ENCODE data around the gene CABLES1.

The CABLES1 gene

DNA sequence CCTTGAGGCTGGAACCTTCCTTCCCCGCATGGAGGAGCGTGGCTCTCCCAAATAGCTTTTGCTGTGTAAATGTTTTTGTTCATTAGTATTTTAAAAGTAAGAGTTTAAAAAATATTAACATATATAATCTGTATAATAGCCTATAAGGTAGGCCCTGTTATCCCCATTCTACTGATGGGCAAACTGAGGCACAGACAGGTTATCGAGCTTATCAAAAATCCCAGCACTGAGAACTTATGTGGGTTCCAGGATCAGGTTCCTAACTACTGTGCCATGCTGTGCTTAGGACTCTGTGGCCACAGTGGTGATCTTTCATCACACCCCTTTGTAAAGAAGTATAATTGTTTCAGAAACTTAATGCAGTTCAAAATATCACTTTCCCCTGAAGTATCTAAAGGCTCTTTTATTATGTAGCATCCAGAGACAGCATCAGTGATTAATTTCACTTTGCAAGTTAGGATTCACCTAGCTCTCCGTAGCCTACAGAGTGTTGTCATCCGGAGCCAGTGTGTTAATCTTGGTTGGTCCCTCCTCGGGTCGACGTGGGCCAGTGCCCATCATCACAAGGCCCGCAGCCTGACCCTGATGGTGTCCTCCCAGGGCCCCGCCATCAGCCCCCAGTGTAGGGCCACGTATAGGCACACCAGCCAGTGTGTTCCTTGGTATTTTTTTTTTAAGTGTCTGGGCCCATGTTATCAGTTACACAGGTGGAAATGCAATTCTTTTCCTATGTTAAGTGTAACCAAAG, 28.7 kb downstream of the CABLES1 start:
- no peak overlapping the region for H3K14ac ChIP-seq (ENCODE audit: low read length in 2 of 2)
- no peak overlapping the region for H2AK5ac ChIP-seq (ENCODE audit: low read length, severe bottlenecking)
- no peak overlapping the region for H4K91ac ChIP-seq (ENCODE audit: low read length)
- WGBS, result 90% methylated on average over 9 of the region's 11 CpGs
- no peak overlapping the region for H3K23ac ChIP-seq (ENCODE audit: low read length in 2 of 2)
- no peak overlapping the region for H3K27ac ChIP-seq (ENCODE audit: low read length, poor library complexity, severe bottlenecking)
- DNase-seq, result no peak
- no peak overlapping the region for H2BK5ac ChIP-seq (ENCODE audit: low read depth, low read length, poor library complexity, severe bottlenecking)
- peaks cover 13% of the 10 kb centered on the region for H3K4me1 ChIP-seq (ENCODE audit: control insufficient read depth, insufficient read depth, low read depth, low read length)
- peaks cover 22% of the 10 kb centered on the region for H3K79me1 ChIP-seq (replicated peaks; ENCODE audit: low read length, poor library complexity, severe bottlenecking)
- no peak overlapping the region for H3K9ac ChIP-seq (ENCODE audit: low read length)
- H3K4me3 ChIP-seq (ENCODE audit: insufficient read depth in 1 of 2, low read depth in 1 of 2, low read length in 2 of 2), result no peak overlapping the region
- H3K18ac ChIP-seq (ENCODE audit: low read depth in 1 of 2, low read length in 2 of 2), result no peak overlapping the region
- no peak overlapping the region for H3K4me2 ChIP-seq (ENCODE audit: low read length, poor library complexity, severe bottlenecking)
- no peak overlapping the region for H2BK12ac ChIP-seq (ENCODE audit: low read length in 2 of 2)
- H2BK15ac ChIP-seq (ENCODE audit: low read depth, poor library complexity, severe bottlenecking), result no peak overlapping the region
- peaks cover 4% of the 10 kb centered on the region in 2 experiments for H3K36me3 ChIP-seq (ENCODE audit: control insufficient read depth in 1 of 2, insufficient read depth in 2 of 2, low read depth in 1 of 2, low read length in 2 of 2)
- H3K4ac ChIP-seq (ENCODE audit: low read depth in 1 of 2, low read length in 2 of 2), result no peak overlapping the region
- no peaks in the 10 kb centered on the region for H3K9me3 ChIP-seq (ENCODE audit: control insufficient read depth, low read length)
- H3K27me3 ChIP-seq (ENCODE audit: control insufficient read depth in 1 of 2, insufficient read depth in 1 of 2, low read length in 2 of 2), result no peaks in the 10 kb centered on the region
- H4K8ac ChIP-seq (ENCODE audit: low read length), result no peak overlapping the region
- no peak overlapping the region for H2BK120ac ChIP-seq (ENCODE audit: low read depth, low read length)
- H2AFZ ChIP-seq (ENCODE audit: low read depth, low read length), result no peak overlapping the region

GRCh38 chr18:23165271-23166068, 30.2 kb downstream of the CABLES1 start:
- H2BK120ac ChIP-seq (ENCODE audit: low read depth, low read length), result no peak overlapping the region
- no peak overlapping the region for H3K18ac ChIP-seq (ENCODE audit: low read depth in 1 of 2, low read length in 2 of 2)
- no peak overlapping the region for H3K27ac ChIP-seq (ENCODE audit: low read length, poor library complexity, severe bottlenecking)
- no peak for DNase-seq
- no peak overlapping the region for H4K91ac ChIP-seq (ENCODE audit: low read length)
- H2BK15ac ChIP-seq (ENCODE audit: low read depth, poor library complexity, severe bottlenecking), result no peak overlapping the region
- H4K8ac ChIP-seq (ENCODE audit: low read length), result no peak overlapping the region
- H2BK5ac ChIP-seq (ENCODE audit: low read depth, low read length, poor library complexity, severe bottlenecking), result no peak overlapping the region
- H3K4me3 ChIP-seq (ENCODE audit: insufficient read depth in 1 of 2, low read depth in 1 of 2, low read length in 2 of 2), result no peak overlapping the region
- H2AK5ac ChIP-seq (ENCODE audit: low read length, severe bottlenecking), result no peak overlapping the region
- H3K9me3 ChIP-seq (ENCODE audit: control insufficient read depth, low read length), result no peaks in the 10 kb centered on the region
- peaks cover 34% of the 10 kb centered on the region for H3K79me1 ChIP-seq (replicated peaks; ENCODE audit: low read length, poor library complexity, severe bottlenecking)
- no peaks in the 10 kb centered on the region for H3K27me3 ChIP-seq (ENCODE audit: control insufficient read depth in 1 of 2, insufficient read depth in 1 of 2, low read length in 2 of 2)
- no peak overlapping the region for H3K4me2 ChIP-seq (ENCODE audit: low read length, poor library complexity, severe bottlenecking)
- peaks cover 4% of the 10 kb centered on the region in 2 experiments for H3K36me3 ChIP-seq (ENCODE audit: control insufficient read depth in 1 of 2, insufficient read depth in 2 of 2, low read depth in 1 of 2, low read length in 2 of 2)
- 96% methylated on average over 7 of the region's 9 CpGs for WGBS
- H3K4me1 ChIP-seq (ENCODE audit: control insufficient read depth, insufficient read depth, low read depth, low read length), result peaks cover 7% of the 10 kb centered on the region
- no peak overlapping the region for H2BK12ac ChIP-seq (ENCODE audit: low read length in 2 of 2)
- no peak overlapping the region for H2AFZ ChIP-seq (ENCODE audit: low read depth, low read length)
- H3K9ac ChIP-seq (ENCODE audit: low read length), result no peak overlapping the region
- no peak overlapping the region for H3K14ac ChIP-seq (ENCODE audit: low read length in 2 of 2)
- H3K4ac ChIP-seq (ENCODE audit: low read depth in 1 of 2, low read length in 2 of 2), result no peak overlapping the region
- H3K23ac ChIP-seq (ENCODE audit: low read length in 2 of 2), result no peak overlapping the region

- no peaks in the 10 kb centered on the region for H3K27me3 ChIP-seq (ENCODE audit: control insufficient read depth in 1 of 2, insufficient read depth in 1 of 2, low read length in 2 of 2)
- no peaks in the 10 kb centered on the region for H3K9me3 ChIP-seq (ENCODE audit: control insufficient read depth, low read length)
- H3K14ac ChIP-seq (ENCODE audit: low read length in 2 of 2), result no peak overlapping the region
- H3K79me1 ChIP-seq (replicated peaks; ENCODE audit: low read length, poor library complexity, severe bottlenecking), result peaks cover 39% of the 10 kb centered on the region
- peak overlapping the region in 1 of 2 experiments; percentile 42 for H3K4me3 ChIP-seq (ENCODE audit: insufficient read depth in 1 of 2, low read depth in 1 of 2, low read length in 2 of 2)
- no peak overlapping the region for H4K91ac ChIP-seq (ENCODE audit: low read length)
- peak; percentile 29 for DNase-seq
- H2AK5ac ChIP-seq (ENCODE audit: low read length, severe bottlenecking), result no peak overlapping the region
- H2AFZ ChIP-seq (ENCODE audit: low read depth, low read length), result no peak overlapping the region
- 74% methylated on average over 5 of the region's 7 CpGs for WGBS
- peaks cover 4% of the 10 kb centered on the region in 2 experiments for H3K36me3 ChIP-seq (ENCODE audit: control insufficient read depth in 1 of 2, insufficient read depth in 2 of 2, low read depth in 1 of 2, low read length in 2 of 2)
- H2BK15ac ChIP-seq (ENCODE audit: low read depth, poor library complexity, severe bottlenecking), result no peak overlapping the region
- peaks cover 10% of the 10 kb centered on the region for H3K4me1 ChIP-seq (ENCODE audit: control insufficient read depth, insufficient read depth, low read depth, low read length)
- no peak overlapping the region for H3K4ac ChIP-seq (ENCODE audit: low read depth in 1 of 2, low read length in 2 of 2)
- no peak overlapping the region for H2BK5ac ChIP-seq (ENCODE audit: low read depth, low read length, poor library complexity, severe bottlenecking)
- H3K9ac ChIP-seq (ENCODE audit: low read length), result peak overlapping the region; percentile 69
- no peak overlapping the region for H2BK120ac ChIP-seq (ENCODE audit: low read depth, low read length)
- no peak overlapping the region for H2BK12ac ChIP-seq (ENCODE audit: low read length in 2 of 2)
- no peak overlapping the region for H3K27ac ChIP-seq (ENCODE audit: low read length, poor library complexity, severe bottlenecking)
- no peak overlapping the region for H3K4me2 ChIP-seq (ENCODE audit: low read length, poor library complexity, severe bottlenecking)
- H3K23ac ChIP-seq (ENCODE audit: low read length in 2 of 2), result no peak overlapping the region
- no peak overlapping the region for H3K18ac ChIP-seq (ENCODE audit: low read depth in 1 of 2, low read length in 2 of 2)
- H4K8ac ChIP-seq (ENCODE audit: low read length), result peak overlapping the region; percentile 84
Observed at GRCh38 chr18:23166891-23167541, 31.7 kb downstream of the CABLES1 start.

DNA sequence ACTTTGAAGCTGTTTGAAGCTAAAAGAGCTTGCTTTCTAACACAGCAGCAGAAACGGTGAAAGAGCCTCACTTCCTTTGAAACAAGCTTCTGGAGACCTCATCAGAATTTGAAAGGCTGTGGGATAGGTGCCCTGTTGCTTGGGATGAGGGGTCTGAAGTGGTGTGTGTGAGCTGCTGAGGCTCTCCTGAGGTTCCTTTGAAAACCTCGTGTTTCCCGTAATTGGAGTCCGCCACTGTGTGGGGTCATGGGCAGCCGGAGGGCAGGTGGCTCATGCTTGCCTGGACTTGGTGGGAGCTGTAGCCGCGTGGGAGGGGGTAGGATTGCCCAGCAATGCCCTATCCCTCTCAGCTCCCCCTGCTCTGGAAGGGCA, 34.4 kb downstream of the CABLES1 start:
- no peak overlapping the region for H2BK15ac ChIP-seq (ENCODE audit: low read depth, poor library complexity, severe bottlenecking)
- no peak overlapping the region for H2AK5ac ChIP-seq (ENCODE audit: low read length, severe bottlenecking)
- no peaks in the 10 kb centered on the region for H3K27me3 ChIP-seq (ENCODE audit: control insufficient read depth in 1 of 2, insufficient read depth in 1 of 2, low read length in 2 of 2)
- H3K9me3 ChIP-seq (ENCODE audit: control insufficient read depth, low read length), result no peaks in the 10 kb centered on the region
- WGBS, result 58% methylated on average over 7 of the region's 7 CpGs
- H3K79me1 ChIP-seq (replicated peaks; ENCODE audit: low read length, poor library complexity, severe bottlenecking), result peaks cover 32% of the 10 kb centered on the region
- no peak overlapping the region for H2BK12ac ChIP-seq (ENCODE audit: low read length in 2 of 2)
- no peak overlapping the region for H3K4ac ChIP-seq (ENCODE audit: low read depth in 1 of 2, low read length in 2 of 2)
- H2BK5ac ChIP-seq (ENCODE audit: low read depth, low read length, poor library complexity, severe bottlenecking), result no peak overlapping the region
- H2AFZ ChIP-seq (ENCODE audit: low read depth, low read length), result no peak overlapping the region
- peaks cover 4% of the 10 kb centered on the region in 2 experiments for H3K36me3 ChIP-seq (ENCODE audit: control insufficient read depth in 1 of 2, insufficient read depth in 2 of 2, low read depth in 1 of 2, low read length in 2 of 2)
- no peak overlapping the region for H3K23ac ChIP-seq (ENCODE audit: low read length in 2 of 2)
- no peak overlapping the region for H2BK120ac ChIP-seq (ENCODE audit: low read depth, low read length)
- no peak for DNase-seq
- H4K91ac ChIP-seq (ENCODE audit: low read length), result peak overlapping the region; percentile 37
- H3K4me3 ChIP-seq (ENCODE audit: insufficient read depth in 1 of 2, low read depth in 1 of 2, low read length in 2 of 2), result no peak overlapping the region
- peak overlapping the region in 1 of 2 experiments; percentile 67 for H3K14ac ChIP-seq (ENCODE audit: low read length in 2 of 2)
- peak overlapping the region; percentile 43 for H4K8ac ChIP-seq (ENCODE audit: low read length)
- peaks cover 10% of the 10 kb centered on the region for H3K4me1 ChIP-seq (ENCODE audit: control insufficient read depth, insufficient read depth, low read depth, low read length)
- H3K27ac ChIP-seq (ENCODE audit: low read length, poor library complexity, severe bottlenecking), result no peak overlapping the region
- peak overlapping the region in 1 of 2 experiments; percentile 55 for H3K18ac ChIP-seq (ENCODE audit: low read depth in 1 of 2, low read length in 2 of 2)
- H3K4me2 ChIP-seq (ENCODE audit: low read length, poor library complexity, severe bottlenecking), result no peak overlapping the region
- no peak overlapping the region for H3K9ac ChIP-seq (ENCODE audit: low read length)

Data from mesenchymal stem cell (in vitro differentiated cells and primary cell).